Stimulated activated naive CD8-positive, alpha-beta T cell treated with anti-CD3 and anti-CD28 coated beads, Interleukin-15, Interleukin-2, amounts not matched to agents 100 U/mL and 50 U/mL, for 24 hours (primary cell): ENCODE data around the gene DMC1.

Source experiments
- ATAC-seq: fragments of 150-1000 bp; cut with Tn5 transposase; one replicate; pipeline ENCODE4 v1.10.0; 2021
- DNase-seq: peaks from one replicate; pipeline ENCODE4 v3.0.0; 2021

DMC1 gene

GRCh38 chr22:38566726-38567504, 3.1 kb downstream of the DMC1 start:
- DNase-seq (no peak), ATAC-seq (no peak)

GRCh38 chr22:38565441-38565840, 4.5 kb downstream of the DMC1 start:
- ATAC-seq (no peak), DNase-seq (no peak)

- no peak for DNase-seq
- no peak for ATAC-seq
Observed at GRCh38 chr22:38564669-38565068, 5.3 kb downstream of the DMC1 start.

GRCh38 chr22:38554281-38554680, 15.7 kb downstream of the DMC1 start:
- ATAC-seq (no peak), DNase-seq (no peak)

GRCh38 chr22:38549101-38549894, 20.7 kb downstream of the DMC1 start:
- ATAC-seq = no peak
- DNase-seq = no peak

- no peak for DNase-seq
- ATAC-seq = no peak
Observed at GRCh38 chr22:38540701-38541100, 29.3 kb downstream of the DMC1 start.

- DNase-seq = no peak
- ATAC-seq = peak; percentile 32
Observed at GRCh38 chr22:38531251-38531938, 38.6 kb downstream of the DMC1 start.

GRCh38 chr22:38524429-38524828, 45.6 kb downstream of the DMC1 start:
- ATAC-seq = no peak
- DNase-seq = no peak

- ATAC-seq (no peak), DNase-seq (no peak)
Observed at GRCh38 chr22:38523479-38523878, 46.5 kb downstream of the DMC1 start.

- ATAC-seq = no peak
- DNase-seq = no peak
Observed at GRCh38 chr22:38523029-38523428, 47.0 kb downstream of the DMC1 start.

GRCh38 chr22:38519453-38520250, 50.3 kb downstream of the DMC1 start:
- ATAC-seq = no peak
- DNase-seq = no peak

- DNase-seq (no peak), ATAC-seq (no peak)
Observed at GRCh38 chr22:38518620-38519019, 51.4 kb downstream of the DMC1 start.

GRCh38 chr22:38513063-38513462, 56.9 kb downstream of the DMC1 start:
- DNase-seq (peak; percentile 42), ATAC-seq (peak; percentile 88)

GRCh38 chr22:38510416-38510970, 59.5 kb downstream of the DMC1 start:
- DNase-seq (no peak), ATAC-seq (no peak)

GRCh38 chr22:38506118-38506962, 63.6 kb downstream of the DMC1 start, which contains the start of gene DDX17:
Gene DDX17, minus strand, starts transcription at chr22:38506311.
- ATAC-seq = peak; percentile 93

GRCh38 chr22:38505541-38506117, 64.4 kb downstream of the DMC1 start:
- DNase-seq = peak; percentile 71
- ATAC-seq = peak; percentile 14

More at GRCh38 chr22:38506118-38506962, 63.6 kb downstream of the DMC1 start, which contains the start of gene DDX17:
- peak; percentile 94 for DNase-seq

- ATAC-seq = no peak
Observed at GRCh38 chr22:38504731-38505540, 65.0 kb downstream of the DMC1 start.

GRCh38 chr22:38503021-38503420, 67.0 kb downstream of the DMC1 start:
- no peak for ATAC-seq
- DNase-seq = no peak

More at GRCh38 chr22:38504731-38505540, 65.0 kb downstream of the DMC1 start:
- DNase-seq = peak; percentile 68
